HG03457 (cell line): ENCODE data around the gene MBNL2.

Experiments used
- ATAC-seq: cut with Tn5 transposase; IDR thresholded peaks from one replicate; pipeline ENCODE4 v1.9.1; 2021; ENCODE audit warnings: moderate number of reproducible peaks; ENCODE audit not compliant: unreplicated experiment

MBNL2 gene

GRCh38 chr13:97434397-97435201 is 212.5 kb downstream of the MBNL2 start:
- peak; percentile 0 for ATAC-seq

- no peak for ATAC-seq
Observed at GRCh38 chr13:97435323-97435722, 213.2 kb downstream of the MBNL2 start.

GRCh38 chr13:97435794-97436193 is 213.7 kb downstream of the MBNL2 start:
- no peak for ATAC-seq

- ATAC-seq, result no peak
Observed at GRCh38 chr13:97436845-97437244, 214.7 kb downstream of the MBNL2 start.

GRCh38 chr13:97437729-97438128 is 215.6 kb downstream of the MBNL2 start:
- no peak for ATAC-seq

GRCh38 chr13:97438856-97439595 is 216.9 kb downstream of the MBNL2 start:
- no peak for ATAC-seq

GRCh38 chr13:97440598-97441170 is 218.6 kb downstream of the MBNL2 start:
- ATAC-seq, result no peak

- no peak for ATAC-seq
Observed at GRCh38 chr13:97441368-97441767, 219.2 kb downstream of the MBNL2 start.
